Subcutaneous adipose tissue (tissue), 4 donors: ENCODE results near the gene GNAI1. TPM values are rescaled to one million over a fixed set of nuclear protein-coding genes. Genes with fewer than 3 reads are reported as not detected.

Source experiments
- CTCF ChIP-seq: fragments of 450-650 bp; IDR thresholded peaks from one replicate; pipeline ENCODE4 v1.5.1; 2016; ENCODE audit warnings: low read depth, mild to moderate bottlenecking, control low read depth, antibody characterized with exemption, moderate library complexity
- total RNA-seq, 4 donors: library from RNA; depleted of rRNA; stranded (reverse); fragments of >200 nt; gene quantifications; one replicate each; pipeline ENCODE4 v1.1.0, GENCODE V29; 2016

GNAI1 gene
- total RNA-seq, 4 donors from 2014 or later: 93.8 to 328 (median 103) TPM

GRCh38 chr7:80253237-80253636 lies 118.6 kb downstream of the GNAI1 start:
- no peak for TF ChIP-seq CTCF

- TF ChIP-seq CTCF: no peak
These were observed 119.0 kb downstream of the GNAI1 start for GRCh38 chr7:80253653-80254052.

GRCh38 chr7:80255656-80256055 lies 121.0 kb downstream of the GNAI1 start:
- no peak for TF ChIP-seq CTCF

GRCh38 chr7:80257756-80258155 lies 123.1 kb downstream of the GNAI1 start:
- TF ChIP-seq CTCF: no peak

- TF ChIP-seq CTCF: no peak
These were observed 126.0 kb downstream of the GNAI1 start for GRCh38 chr7:80260606-80261005.

GRCh38 chr7:80263333-80263732 lies 128.7 kb downstream of the GNAI1 start:
- no peak for TF ChIP-seq CTCF

- no peak for TF ChIP-seq CTCF
These were observed 129.2 kb downstream of the GNAI1 start for GRCh38 chr7:80263821-80264220.
